GM18858 (cell line): ENCODE results near the gene TBC1D5.

Experiments used
- ATAC-seq: cut with Tn5 transposase; IDR thresholded peaks from one replicate; pipeline ENCODE4 v1.9.1; 2021; ENCODE audit not compliant: unreplicated experiment

Gene TBC1D5

GRCh38 chr3:17602126-17602525 lies 140.3 kb downstream of the TBC1D5 start:
- ATAC-seq: no peak

DNA sequence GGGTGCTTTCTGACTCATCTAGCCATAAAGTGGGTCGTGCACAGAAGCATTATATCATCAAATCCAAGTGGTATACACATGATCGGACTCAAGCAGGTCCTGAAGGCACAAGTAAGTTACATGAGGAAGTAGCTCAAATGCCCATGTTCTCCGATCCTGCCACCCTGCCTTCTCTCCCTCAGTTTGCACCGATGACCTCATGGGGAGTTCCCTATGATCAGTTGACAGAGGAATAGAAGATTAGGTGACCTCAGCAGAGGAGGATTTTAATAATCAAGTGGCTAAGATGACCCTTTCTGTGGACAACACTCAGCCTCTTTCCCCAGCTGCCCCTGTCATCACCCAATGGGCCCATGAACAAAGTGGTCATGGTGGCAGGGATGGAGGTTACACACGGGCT lies 149.5 kb downstream of the TBC1D5 start:
- no peak for ATAC-seq

GRCh38 chr3:17590465-17590864 lies 152.0 kb downstream of the TBC1D5 start:
- no peak for ATAC-seq

GRCh38 chr3:17589888-17590287 lies 152.5 kb downstream of the TBC1D5 start:
- ATAC-seq: no peak

DNA sequence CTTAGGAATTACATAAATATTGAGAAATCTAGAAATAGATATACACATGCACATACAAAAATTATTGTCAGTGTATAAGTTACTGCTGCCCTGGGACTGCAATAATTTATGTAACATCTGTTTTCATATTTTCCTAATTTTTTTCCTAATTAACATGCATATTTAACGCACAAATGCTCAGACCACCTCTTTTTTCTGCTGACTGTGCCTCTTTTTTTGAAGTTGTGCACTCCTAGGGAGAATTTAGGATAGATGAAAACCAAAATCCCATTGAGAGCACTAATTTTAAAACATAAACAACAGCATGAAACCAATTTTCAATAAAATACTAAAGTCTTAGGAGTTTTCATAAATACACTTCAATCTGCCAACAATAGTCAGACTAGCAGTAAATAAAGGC lies 154.0 kb downstream of the TBC1D5 start:
- no peak for ATAC-seq

- no peak for ATAC-seq
These were observed 156.8 kb downstream of the TBC1D5 start for GRCh38 chr3:17585394-17586325.

- no peak for ATAC-seq
These were observed 158.4 kb downstream of the TBC1D5 start for GRCh38 chr3:17584066-17584465.

- ATAC-seq: no peak
These were observed 158.9 kb downstream of the TBC1D5 start for GRCh38 chr3:17583530-17583929.

- no peak for ATAC-seq
These were observed 160.9 kb downstream of the TBC1D5 start for GRCh38 chr3:17581421-17582080.

GRCh38 chr3:17580901-17581300 lies 161.5 kb downstream of the TBC1D5 start:
- no peak for ATAC-seq

DNA sequence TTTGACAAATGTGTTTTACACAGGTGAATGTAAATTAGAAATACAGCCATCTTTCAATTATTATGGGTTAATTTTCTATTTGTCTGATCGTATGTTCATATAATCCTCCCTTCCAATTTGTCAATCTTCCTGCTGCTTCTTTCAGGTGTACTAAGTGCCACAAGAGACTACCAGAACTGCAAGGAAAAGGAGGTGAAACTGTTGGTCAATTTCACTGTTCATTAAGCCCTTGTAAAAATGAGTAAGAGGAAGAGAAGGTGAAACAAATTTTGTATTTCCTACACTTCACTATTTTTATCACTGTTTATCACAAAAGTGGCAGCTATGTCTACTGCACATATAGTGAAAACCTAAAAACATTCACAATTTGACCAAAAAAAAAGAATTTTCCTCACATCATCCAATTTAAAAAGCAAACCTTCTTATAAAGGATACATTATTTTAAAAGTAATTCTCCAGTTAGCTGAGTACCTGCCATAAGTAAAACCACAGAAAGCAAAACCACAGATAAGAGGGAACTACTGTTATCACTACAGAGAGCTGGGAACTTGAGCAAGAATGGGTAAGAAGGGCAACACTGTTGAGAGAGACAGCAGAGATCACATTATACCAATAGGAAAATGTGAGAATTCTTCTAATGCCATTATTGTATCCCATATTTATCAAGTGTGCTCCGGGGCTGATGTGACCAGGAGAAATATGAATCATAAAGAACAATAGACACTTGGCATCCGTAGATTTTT lies 163.0 kb downstream of the TBC1D5 start:
- peak; percentile 98 for ATAC-seq

DNA sequence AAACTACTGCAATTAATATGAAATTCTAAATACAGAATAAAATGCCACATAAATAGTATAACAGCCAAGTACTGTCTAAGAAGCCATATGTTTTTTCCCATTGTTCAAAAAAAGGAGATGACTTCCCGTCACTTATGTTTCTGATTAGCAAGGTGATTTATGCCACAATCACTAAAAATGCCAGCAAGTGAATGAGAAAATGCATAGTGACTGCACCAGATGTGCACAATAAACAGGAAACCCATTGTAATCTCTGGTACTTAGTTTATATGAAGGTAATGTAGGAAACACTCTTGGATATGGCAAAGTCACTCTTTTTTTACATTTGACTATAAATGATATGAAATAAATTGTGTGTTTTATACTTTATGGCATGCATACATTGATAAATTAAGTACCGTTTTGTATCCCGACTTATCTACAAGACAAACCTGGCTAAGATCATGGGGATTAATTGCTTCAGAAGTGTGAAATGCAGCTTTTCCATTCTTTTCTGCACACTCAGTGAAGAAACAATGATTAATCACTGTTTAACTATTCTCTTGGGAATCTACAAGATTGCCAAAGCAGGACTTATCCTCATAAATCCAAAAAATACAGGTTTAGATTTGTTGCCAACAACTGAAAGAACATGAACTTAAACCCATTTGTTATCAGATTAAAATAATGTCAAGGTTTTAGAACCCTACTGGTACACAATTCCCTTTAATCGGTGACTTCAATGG lies 164.5 kb downstream of the TBC1D5 start:
- ATAC-seq: no peak

DNA sequence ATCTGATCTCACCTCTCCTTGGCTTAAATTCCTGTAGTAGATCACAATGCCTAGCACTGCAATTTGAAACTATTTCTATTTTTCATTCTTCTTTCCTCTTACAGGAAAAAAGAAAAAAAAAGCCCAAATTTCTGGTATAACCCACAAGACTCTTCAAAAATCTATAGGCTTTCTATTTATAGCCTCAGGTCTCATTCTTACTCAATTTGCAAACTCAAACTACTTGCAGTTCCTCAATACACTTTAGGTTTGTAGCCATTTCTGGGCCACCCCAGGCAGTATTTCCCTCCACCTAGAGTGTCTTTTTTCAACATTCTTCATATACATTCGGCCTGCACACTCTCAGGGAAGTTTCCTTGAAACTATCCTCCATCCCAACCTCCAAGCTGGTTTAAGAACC lies 169.0 kb downstream of the TBC1D5 start:
- peak; percentile 97 for ATAC-seq

- ATAC-seq: no peak
These were observed 170.7 kb downstream of the TBC1D5 start for GRCh38 chr3:17571686-17572085.

- no peak for ATAC-seq
These were observed 179.6 kb downstream of the TBC1D5 start for GRCh38 chr3:17562845-17563244.

DNA sequence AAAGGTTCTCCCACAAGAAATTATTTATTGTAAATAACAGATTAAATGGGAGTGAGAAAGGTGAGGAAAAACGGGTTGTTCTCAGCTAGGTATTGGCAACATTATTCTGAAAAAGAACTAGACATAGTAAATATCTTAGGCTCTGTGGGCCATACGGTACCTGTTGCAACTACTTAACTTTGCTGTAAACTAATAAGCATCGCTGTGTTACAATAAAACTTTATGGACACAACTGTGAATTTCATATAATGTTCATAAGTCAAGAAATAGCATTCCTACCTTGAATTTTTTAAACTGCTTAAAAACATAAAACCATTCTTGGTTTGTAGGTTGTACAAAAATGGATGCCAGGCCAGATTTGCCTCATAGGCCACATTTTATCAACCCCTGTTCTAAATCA lies 183.9 kb downstream of the TBC1D5 start:
- ATAC-seq: no peak

- ATAC-seq: no peak
These were observed 184.5 kb downstream of the TBC1D5 start for GRCh38 chr3:17557749-17558463.

GRCh38 chr3:17555525-17555924 lies 186.9 kb downstream of the TBC1D5 start:
- ATAC-seq: no peak

- ATAC-seq: no peak
These were observed 188.4 kb downstream of the TBC1D5 start for GRCh38 chr3:17554078-17554477.

- no peak for ATAC-seq
These were observed 189.4 kb downstream of the TBC1D5 start for GRCh38 chr3:17553080-17553479.
